A549 (cell line): Measurements from ENCODE around the gene HAND1. TPM values are rescaled to one million over a fixed set of nuclear protein-coding genes. Genes with fewer than 3 reads are reported as not detected.

Source experiments
- ATAC-seq, 2 experiments: fragments of 200-7000 bp in 1 of 2; fragments of >200 bp in 1 of 2; cut with Nextera tagmentation in 1 of 2; cut with Tn5 transposase in 1 of 2; 3 replicates each; pipeline versions ENCODE4 v1.8.0 to v1.9.1; 2018 to 2020; ENCODE audit warnings: mild to moderate bottlenecking in 1 of 2, moderate library complexity in 1 of 2
- CTCF ChIA-PET: fragments of 300-600 bp; sonication (Branson Sonifier 250); formaldehyde crosslinking; extraction: SDS; loops from one replicate; lab custom pipeline; 2021; ENCODE audit warnings: antibody characterized with exemption, inconsistent platforms; lab: Yijun Ruan, JAX
- POLR2A ChIA-PET: fragments of 350-600 bp; formaldehyde crosslinking; extraction: SDS; loops from one replicate; lab custom pipeline; 2021; ENCODE audit warnings: antibody characterized with exemption, inconsistent platforms; lab: Yijun Ruan, JAX
- DNase-seq, 2 experiments: peaks; one replicate each; pipeline versions ENCODE4 v3.0.0 to v3.0.0-alpha.2; 2011 to 2016; ENCODE audit warnings: low read depth in 1 of 2, low spot score in 1 of 2
- FAIRE-seq: peaks from 2 replicates; lab custom pipeline; 2011; peaks lifted over from hg19 to GRCh38; lab: Jason Lieb, UNC
- H3K27ac ChIP-seq, 2 experiments: fragments of >200 bp; sonication (Bioruptor Twin); formaldehyde crosslinking; 3 replicates each; pipeline ENCODE4 v1.5.1; 2016 to 2017
- H3K4me1 ChIP-seq: fragments of >200 bp; sonication (Bioruptor Twin); formaldehyde crosslinking; 3 replicates; pipeline ENCODE4 v1.6.1; 2016
- H3K4me2 ChIP-seq: fragments of >200 bp; sonication (Bioruptor Twin); formaldehyde crosslinking; 3 replicates; pipeline ENCODE4 v1.6.1; 2016
- H3K4me3 ChIP-seq: fragments of >200 bp; sonication (Bioruptor Twin); formaldehyde crosslinking; 3 replicates; pipeline ENCODE4 v1.5.1; 2016
- H3K9me3 ChIP-seq: fragments of >200 bp; sonication (Bioruptor Twin); formaldehyde crosslinking; 3 replicates; pipeline ENCODE4 v1.6.1; 2016
- EP300 ChIP-seq, 2 experiments: fragments of >200 bp; sonication (Bioruptor Twin); formaldehyde crosslinking; IDR thresholded peaks; 2 replicates in 1 of 2; 3 replicates in 1 of 2; pipeline ENCODE4 v1.6.1; 2016 to 2017
- GATA3 ChIP-seq: IDR thresholded peaks from 2 replicates; pipeline ENCODE4 v1.6.1; 2012; ENCODE audit warnings: borderline replicate concordance
- HMGXB4 ChIP-seq: fragments of 250-450 bp; sonication (Bioruptor Pico); IDR thresholded peaks from 2 replicates; pipeline ENCODE4 v1.5.0; 2021; ENCODE audit warnings: mild to moderate bottlenecking, moderate library complexity, borderline replicate concordance
- MAX ChIP-seq: IDR thresholded peaks from 2 replicates; pipeline ENCODE4 v1.6.1; 2012
- MYC ChIP-seq: IDR thresholded peaks from 2 replicates; pipeline ENCODE4 v1.6.1; 2012; ENCODE audit warnings: mild to moderate bottlenecking, inconsistent platforms, low read length, improper control_type of control experiment, borderline replicate concordance
- NFE2L2 ChIP-seq: fragments of 150-350 bp; conservative IDR thresholded peaks from 2 replicates; pipeline ENCODE4 v1.6.1; 2014; ENCODE audit warnings: low read length
- POLR2A ChIP-seq: IDR thresholded peaks from 2 replicates; pipeline ENCODE4 v1.6.1; 2012; ENCODE audit warnings: mild to moderate bottlenecking, low read length
- WGBS: methylation state at CpG from one replicate; pipeline ENCODE4 v1.1.6; 2017; ENCODE audit errors: missing lambda C conversion rate; 5-methylcytosine and 5-hydroxymethylcytosine counted together
- polyA plus RNA-seq, 4 experiments: library from polyadenylated mRNA; depleted of rRNA in 3 of 4; stranded (reverse); fragments of >200 nt; fragmentation: RNase III in 1 of 4; extraction: RNeasy Plus Mini Kit Qiagen cat#74134 plus additional on column Dnase treatment in 1 of 4; gene quantifications; 2 replicates in 3 of 4; 3 replicates in 1 of 4; pipeline ENCODE4 v1.2.3, GENCODE V29; 2011 to 2017

Gene HAND1
- polyA plus RNA-seq, 2 of the 4 experiments (the other 2 are of a cell fraction) = 0.04 TPM; not detected in 1

GRCh38 chr5:154479160-154479943 is 1.3 kb upstream of the HAND1 start:
- H3K4me2 ChIP-seq = no peak overlapping the region; the same call in 2 of the 3 replicates
- H3K4me3 ChIP-seq = no peak overlapping the region
- CTCF ChIA-PET = interaction anchor here (1.5 kb wide), 1 partner anchor 42 kb away, joined by 7 read pairs; no protein-coding TSS in a partner anchor
- TF ChIP-seq EP300 (IDR thresholded peaks at IDR 0.05) (no peak), HMGXB4 (no peak), NFE2L2 (no peak)
- H3K27ac ChIP-seq = no peak overlapping the region
- FAIRE-seq (no peak), DNase-seq (no peak), ATAC-seq (no peak)
- H3K9me3 ChIP-seq = no peaks in the 10 kb centered on the region
- 47% methylated on average over 44 of the region's 44 CpGs for WGBS
- H3K4me1 ChIP-seq = peaks cover 11% of the 10 kb centered on the region
- POLR2A ChIA-PET = no interaction called here

GRCh38 chr5:154478752-154479159 is 729 bp upstream of the HAND1 start:
- 54% methylated on average over 4 of the region's 27 CpGs for WGBS
- Histone ChIP-seq H3K4me2 (peak overlapping the region; percentile 88), H3K27ac (no peak overlapping the region), H3K4me1 (peaks cover 11% of the 10 kb centered on the region), H3K4me3 (peak overlapping the region; percentile 48; the same call in 2 of the 3 replicates), H3K9me3 (no peaks in the 10 kb centered on the region)
- ATAC-seq (no peak), FAIRE-seq (no peak), DNase-seq (no peak)
- ChIA-PET POLR2A (no interaction called here), CTCF (interaction anchor here (0.7 to 1.9 kb wide), 3 partner anchors 12 to 42 kb away, joined by 3 to 7 read pairs (median 6); no protein-coding TSS in a partner anchor)
- TF ChIP-seq EP300 (IDR thresholded peaks at IDR 0.05) = no peak

- POLR2A ChIA-PET = interaction anchor here (0.7 kb wide), 1 partner anchor 98 kb away, joined by 5 read pairs; no protein-coding TSS in a partner anchor
Measured at GRCh38 chr5:154477382-154478223, 424 bp downstream of the HAND1 start.

GRCh38 chr5:154476354-154477205 is 1.4 kb downstream of the HAND1 start:
- ATAC-seq = no peak
- FAIRE-seq = no peak
- no peak for DNase-seq
- H3K9me3 ChIP-seq = no peaks in the 10 kb centered on the region
- 55% methylated on average over 38 of the region's 38 CpGs for WGBS
- CTCF ChIA-PET = interaction anchor here (1.1 to 1.9 kb wide), 6 partner anchors 8 to 135 kb away, joined by 3 to 6 read pairs (median 4); no protein-coding TSS in a partner anchor
- H3K4me1 ChIP-seq = peaks cover 11% of the 10 kb centered on the region
- 0 out of 3 replicates have a peak overlapping the region, but pooled peaks have one; percentile 18 for H3K4me3 ChIP-seq
- H3K4me2 ChIP-seq = peak overlapping the region; percentile 51
- POLR2A ChIA-PET = no interaction called here
- TF ChIP-seq POLR2A = no peak
- H3K27ac ChIP-seq = no peak overlapping the region

More at GRCh38 chr5:154477382-154478223, 424 bp downstream of the HAND1 start:
- TF ChIP-seq GATA3 (0 out of 2 replicates have a peak, but pooled peaks have one; percentile 13), MYC (no peak), MAX (peak; percentile 36; the same call in 1 of the 2 replicates)
- Histone ChIP-seq H3K4me1 (peaks cover 11% of the 10 kb centered on the region), H3K9me3 (no peaks in the 10 kb centered on the region), H3K27ac (peak overlapping the region in 1 of 2 experiments; percentile 34; a peak in 1 of 6 replicates), H3K4me3 (peak overlapping the region; percentile 48), H3K4me2 (peak overlapping the region; percentile 88)
- 22% methylated on average over 58 of the region's 68 CpGs for WGBS
- ATAC-seq (peak; percentile 49 to 72), FAIRE-seq (no peak), DNase-seq (peak in 1 of 2 experiments; percentile 25)
- CTCF ChIA-PET = interaction anchor here (1.1 to 1.9 kb wide), 4 partner anchors 11 to 134 kb away, joined by 3 to 6 read pairs (median 4); no protein-coding TSS in a partner anchor
